HepG2 (cell line): Measurements from ENCODE around the gene MAP4K3. TPM values are rescaled to one million over a fixed set of nuclear protein-coding genes. Genes with fewer than 3 reads are reported as not detected.

Experiments used
- ATAC-seq: fragments of 200-7000 bp; cut with Tn5 transposase; 3 replicates; pipeline ENCODE4 v1.9.1; 2020; ENCODE audit warnings: mild to moderate bottlenecking, moderate library complexity
- BruUV-seq: library from RNA; stranded (reverse); fragments of 400-500 nt; replicated peaks from 2 replicates; lab custom pipeline; 2021; lab: Mats Ljungman, UMichigan
- CTCF ChIA-PET: fragments of 300-600 bp; formaldehyde crosslinking; extraction: SDS; loops from one replicate; lab custom pipeline; 2021; ENCODE audit warnings: low total read pairs, inconsistent platforms, low intra/inter-chr PET ratio; lab: Yijun Ruan, JAX
- POLR2A ChIA-PET: fragments of 350-600 bp; sonication (Branson Sonifier 250); formaldehyde crosslinking; loops from one replicate; lab custom pipeline; 2020; ENCODE audit warnings: antibody characterized with exemption, inconsistent platforms; lab: Yijun Ruan, JAX
- DNase-seq: peaks from one replicate; pipeline ENCODE4 v3.0.0-alpha.2; 2015; ENCODE audit warnings: low spot score
- FAIRE-seq: peaks from 3 replicates; lab custom pipeline; 2011; peaks lifted over from hg19 to GRCh38; lab: Jason Lieb, UNC
- H2AFZ ChIP-seq: one replicate; pipeline ENCODE4 v1.6.1; 2011; ENCODE audit warnings: low read length, inconsistent platforms
- H3K27ac ChIP-seq: fragments of 300-600 bp; 3 replicates; pipeline ENCODE4 v1.8.0; 2011; ENCODE audit warnings: mixed run types, mild to moderate bottlenecking, mixed read lengths, low read length, inconsistent platforms; ENCODE audit not compliant: insufficient read depth; ENCODE audit errors: extremely low read length
- H3K27me3 ChIP-seq, 2 experiments: fragments of 200-600 bp in 1 of 2; 2 replicates in 1 of 2; 3 replicates in 1 of 2; pipeline versions ENCODE4 v1.6.0 to v1.8.0; 2011; ENCODE audit warnings: low read length in 2 of 2, mild to moderate bottlenecking in 2 of 2, moderate library complexity in 2 of 2, inconsistent platforms in 1 of 2; ENCODE audit not compliant: insufficient read depth in 2 of 2, control insufficient read depth in 1 of 2
- H3K36me3 ChIP-seq, 2 experiments: fragments of 200-600 bp in 1 of 2; replicated peaks in 1 of 2; 2 replicates in 1 of 2; 3 replicates in 1 of 2; pipeline versions ENCODE4 v1.5.1 to v1.8.0; 2011; ENCODE audit warnings: low read length in 2 of 2, inconsistent platforms in 1 of 2; ENCODE audit not compliant: insufficient read depth in 2 of 2, control insufficient read depth in 1 of 2
- H3K4me1 ChIP-seq: 2 replicates; pipeline ENCODE4 v1.5.1; 2012; ENCODE audit warnings: low read length, inconsistent platforms; ENCODE audit not compliant: insufficient read depth
- H3K4me2 ChIP-seq: 2 replicates; pipeline ENCODE4 v1.6.0; 2011; ENCODE audit warnings: low read depth, low read length, inconsistent platforms
- H3K4me3 ChIP-seq, 3 experiments: fragments of 200-600 bp in 1 of 3; sonication (generic), shearing (Covaris generic) in 1 of 3; replicated peaks in 1 of 3; 2 replicates each; pipeline ENCODE4 v1.5.1; 2011 to 2016; ENCODE audit warnings: low read length in 3 of 3, inconsistent platforms in 2 of 3, low read depth in 2 of 3, mild to moderate bottlenecking in 2 of 3, control low read depth in 1 of 3, mixed read lengths in 1 of 3; ENCODE audit not compliant: insufficient read depth in 1 of 3
- H3K79me2 ChIP-seq: one replicate; pipeline ENCODE4 v1.6.1; 2011; ENCODE audit warnings: low read length, inconsistent platforms; ENCODE audit not compliant: insufficient read depth
- H3K9ac ChIP-seq: 2 replicates; pipeline ENCODE4 v1.6.0; 2011; ENCODE audit warnings: mild to moderate bottlenecking, low read depth, low read length, inconsistent platforms; ENCODE audit not compliant: insufficient read depth
- H3K9me3 ChIP-seq: 2 replicates; pipeline ENCODE4 v1.5.1; 2012; ENCODE audit warnings: mild to moderate bottlenecking, low read length
- H4K20me1 ChIP-seq: 2 replicates; pipeline ENCODE4 v1.6.0; 2011; ENCODE audit warnings: inconsistent platforms, mild to moderate bottlenecking, low read length, moderate library complexity; ENCODE audit not compliant: insufficient read depth
- NBN ChIP-seq: fragments of 450-650 bp; conservative IDR thresholded peaks from 2 replicates; pipeline ENCODE4 v1.6.1; 2017
- RORA ChIP-seq: sonication (generic); formaldehyde crosslinking; IDR thresholded peaks from 2 replicates; pipeline ENCODE4 v1.5.0; 2020; ENCODE audit warnings: mild to moderate bottlenecking, missing genetic modification reagents, moderate library complexity
- SKI ChIP-seq: fragments of 450-650 bp; IDR thresholded peaks from one replicate; pipeline ENCODE4 v1.6.1; 2018; ENCODE audit warnings: mild to moderate bottlenecking; ENCODE audit not compliant: partially characterized antibody
- THAP11 ChIP-seq: IDR thresholded peaks from 2 replicates; pipeline ENCODE4 v1.6.1; 2016; ENCODE audit warnings: missing biosample characterization, missing genetic modification reagents
- ZNF20 ChIP-seq: sonication (generic); formaldehyde crosslinking; IDR thresholded peaks from 2 replicates; pipeline ENCODE4 v1.4.0; 2020; ENCODE audit warnings: mild to moderate bottlenecking, moderate library complexity, missing genetic modification reagents
- ZNF451 ChIP-seq: sonication (generic); formaldehyde crosslinking; IDR thresholded peaks from 2 replicates; pipeline ENCODE4 v1.5.0; 2020; ENCODE audit warnings: mild to moderate bottlenecking, missing genetic modification reagents
- in situ Hi-C: cut with HindIII; loops from 2 replicates; pipeline ENCODE4 v1.10.0; 2017; ENCODE audit warnings: low pct_unique_long_range_greater_than_20kb; ENCODE audit not compliant: extremely low pct_ligation_motif_present
- intact Hi-C: fragments of 100-400 bp; cut with micrococcal nuclease; formaldehyde crosslinking; loops from one replicate; pipeline ENCODE4 v1.10.0; 2022; ENCODE audit not compliant: unreplicated experiment
- polyA plus RNA-seq, 8 experiments: library from polyadenylated mRNA; depleted of rRNA in 3 of 8; stranded (reverse) in 7 of 8; unstranded in 1 of 8; fragments of >200 nt; fragmentation: Illumina TruSeq in 4 of 8; extraction: Trizol in 4 of 8; gene quantifications; 2 replicates each; pipeline versions ENCODE4 v1.2.1 to v1.2.3, GENCODE V29; 2011 to 2016; ENCODE audit warnings: low read depth in 4 of 8, missing spikeins in 1 of 8, mixed read lengths in 1 of 8; ENCODE audit not compliant: insufficient read depth in 1 of 8
- total RNA-seq, 5 experiments: library from RNA; depleted of rRNA; stranded (reverse); fragments of >200 nt; fragmentation: Illumina TruSeq; extraction: Trizol; gene quantifications; 2 replicates each; pipeline ENCODE4 v1.2.3, GENCODE V29; 2016; ENCODE audit warnings: low read depth in 1 of 5
- TF ChIP-seq, protein P1 (sequence below): IDR thresholded peaks from 2 replicates; pipeline ENCODE4 v1.6.1; 2016; ENCODE audit warnings: low read depth
- TF ChIP-seq, protein P2 (sequence below): sonication (generic); formaldehyde crosslinking; IDR thresholded peaks from 2 replicates; pipeline ENCODE4 v1.9.0; 2022; ENCODE audit warnings: missing genetic modification reagents, mild to moderate bottlenecking, borderline replicate concordance
- TF ChIP-seq, protein P3 (sequence below), 2 experiments: IDR thresholded peaks; 2 replicates each; pipeline ENCODE4 v1.6.1; 2011 to 2012; ENCODE audit warnings: low read length in 2 of 2, borderline replicate concordance in 1 of 2, low read depth in 1 of 2, mild to moderate bottlenecking in 1 of 2, moderate library complexity in 1 of 2

The MAP4K3 gene
- total and polyA plus RNA-seq, 2 of the 13 experiments (the other 11 are each of a cell fraction or from before 2014, with no cell fraction given) = 45.9 to 53.2 TPM

DNA sequence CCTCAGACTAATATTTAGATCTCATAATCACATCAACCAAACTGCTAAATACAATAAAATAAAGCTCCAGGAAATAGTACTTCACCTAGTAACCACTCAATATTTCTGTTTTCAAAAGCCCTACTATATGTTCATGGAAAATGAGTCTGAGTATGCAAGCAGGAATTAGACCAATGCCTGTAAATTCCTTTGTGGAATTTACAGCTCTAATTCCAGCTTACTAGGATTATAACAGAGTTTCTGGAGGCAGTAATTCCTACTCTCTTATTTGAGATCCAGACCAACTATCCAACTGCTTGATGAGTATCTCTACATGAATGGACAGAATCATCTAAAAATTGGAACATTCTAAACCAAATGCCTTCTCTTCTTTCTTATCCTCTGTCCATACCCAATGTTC, 204.9 kb downstream of the MAP4K3 start:
- Histone ChIP-seq H3K4me1 (peaks cover 31% of the 10 kb centered on the region), H3K27ac (no peak overlapping the region), H3K9ac (no peak overlapping the region), H3K4me3 (no peak overlapping the region), H3K4me2 (no peak overlapping the region), H3K79me2 (no peaks in the 10 kb centered on the region), H3K9me3 (no peaks in the 10 kb centered on the region), H3K27me3 (no peaks in the 10 kb centered on the region), H2AFZ (no peak overlapping the region), H4K20me1 (no peaks in the 10 kb centered on the region), H3K36me3 (no peaks in the 10 kb centered on the region)
- ATAC-seq (no peak), DNase-seq (no peak), FAIRE-seq (no peak)
- ChIA-PET CTCF (no interaction called here), POLR2A (interaction anchor here (1.6 kb wide), 1 partner anchor 111 kb away, joined by 5 read pairs; the partner anchor contains the start of gene SOS1)
- in situ Hi-C loops (no loop called here), intact Hi-C loops (no loop called here)
- no peak for TF ChIP-seq NBN
- TF ChIP-seq, protein P1, sequence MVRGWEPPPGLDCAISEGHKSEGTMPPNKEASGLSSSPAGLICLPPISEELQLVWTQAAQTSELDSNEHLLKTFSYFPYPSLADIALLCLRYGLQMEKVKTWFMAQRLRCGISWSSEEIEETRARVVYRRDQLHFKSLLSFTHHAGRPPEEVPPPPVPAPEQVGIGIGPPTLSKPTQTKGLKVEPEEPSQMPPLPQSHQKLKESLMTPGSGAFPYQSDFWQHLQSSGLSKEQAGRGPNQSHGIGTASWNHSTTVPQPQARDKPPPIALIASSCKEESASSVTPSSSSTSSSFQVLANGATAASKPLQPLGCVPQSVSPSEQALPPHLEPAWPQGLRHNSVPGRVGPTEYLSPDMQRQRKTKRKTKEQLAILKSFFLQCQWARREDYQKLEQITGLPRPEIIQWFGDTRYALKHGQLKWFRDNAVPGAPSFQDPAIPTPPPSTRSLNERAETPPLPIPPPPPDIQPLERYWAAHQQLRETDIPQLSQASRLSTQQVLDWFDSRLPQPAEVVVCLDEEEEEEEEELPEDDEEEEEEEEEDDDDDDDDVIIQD = no peak
- TF ChIP-seq RORA (CRISPR knock-in tag) = no peak
- no peak for TF ChIP-seq THAP11 (CRISPR knock-in tag)
- TF ChIP-seq SKI = no peak
- no peak for TF ChIP-seq ZNF451 (CRISPR knock-in tag)
- TF ChIP-seq, protein P2, sequence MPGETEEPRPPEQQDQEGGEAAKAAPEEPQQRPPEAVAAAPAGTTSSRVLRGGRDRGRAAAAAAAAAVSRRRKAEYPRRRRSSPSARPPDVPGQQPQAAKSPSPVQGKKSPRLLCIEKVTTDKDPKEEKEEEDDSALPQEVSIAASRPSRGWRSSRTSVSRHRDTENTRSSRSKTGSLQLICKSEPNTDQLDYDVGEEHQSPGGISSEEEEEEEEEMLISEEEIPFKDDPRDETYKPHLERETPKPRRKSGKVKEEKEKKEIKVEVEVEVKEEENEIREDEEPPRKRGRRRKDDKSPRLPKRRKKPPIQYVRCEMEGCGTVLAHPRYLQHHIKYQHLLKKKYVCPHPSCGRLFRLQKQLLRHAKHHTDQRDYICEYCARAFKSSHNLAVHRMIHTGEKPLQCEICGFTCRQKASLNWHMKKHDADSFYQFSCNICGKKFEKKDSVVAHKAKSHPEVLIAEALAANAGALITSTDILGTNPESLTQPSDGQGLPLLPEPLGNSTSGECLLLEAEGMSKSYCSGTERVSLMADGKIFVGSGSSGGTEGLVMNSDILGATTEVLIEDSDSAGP (CRISPR knock-in tag) = no peak
- TF ChIP-seq, protein P3, sequence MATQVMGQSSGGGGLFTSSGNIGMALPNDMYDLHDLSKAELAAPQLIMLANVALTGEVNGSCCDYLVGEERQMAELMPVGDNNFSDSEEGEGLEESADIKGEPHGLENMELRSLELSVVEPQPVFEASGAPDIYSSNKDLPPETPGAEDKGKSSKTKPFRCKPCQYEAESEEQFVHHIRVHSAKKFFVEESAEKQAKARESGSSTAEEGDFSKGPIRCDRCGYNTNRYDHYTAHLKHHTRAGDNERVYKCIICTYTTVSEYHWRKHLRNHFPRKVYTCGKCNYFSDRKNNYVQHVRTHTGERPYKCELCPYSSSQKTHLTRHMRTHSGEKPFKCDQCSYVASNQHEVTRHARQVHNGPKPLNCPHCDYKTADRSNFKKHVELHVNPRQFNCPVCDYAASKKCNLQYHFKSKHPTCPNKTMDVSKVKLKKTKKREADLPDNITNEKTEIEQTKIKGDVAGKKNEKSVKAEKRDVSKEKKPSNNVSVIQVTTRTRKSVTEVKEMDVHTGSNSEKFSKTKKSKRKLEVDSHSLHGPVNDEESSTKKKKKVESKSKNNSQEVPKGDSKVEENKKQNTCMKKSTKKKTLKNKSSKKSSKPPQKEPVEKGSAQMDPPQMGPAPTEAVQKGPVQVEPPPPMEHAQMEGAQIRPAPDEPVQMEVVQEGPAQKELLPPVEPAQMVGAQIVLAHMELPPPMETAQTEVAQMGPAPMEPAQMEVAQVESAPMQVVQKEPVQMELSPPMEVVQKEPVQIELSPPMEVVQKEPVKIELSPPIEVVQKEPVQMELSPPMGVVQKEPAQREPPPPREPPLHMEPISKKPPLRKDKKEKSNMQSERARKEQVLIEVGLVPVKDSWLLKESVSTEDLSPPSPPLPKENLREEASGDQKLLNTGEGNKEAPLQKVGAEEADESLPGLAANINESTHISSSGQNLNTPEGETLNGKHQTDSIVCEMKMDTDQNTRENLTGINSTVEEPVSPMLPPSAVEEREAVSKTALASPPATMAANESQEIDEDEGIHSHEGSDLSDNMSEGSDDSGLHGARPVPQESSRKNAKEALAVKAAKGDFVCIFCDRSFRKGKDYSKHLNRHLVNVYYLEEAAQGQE (IDR thresholded peaks at IDR 0.05; ENCODE audit: borderline replicate concordance in 1 of 2, low read depth in 1 of 2, low read length in 2 of 2) = no peak
- no peak for TF ChIP-seq ZNF20 (CRISPR knock-in tag)
- BruUV-seq = no TSS peak
